HG03521 (cell line): Measurements from ENCODE around the gene SMAD2.

Experiments used
- ATAC-seq: cut with Tn5 transposase; IDR thresholded peaks from one replicate; pipeline ENCODE4 v1.9.1; 2021; ENCODE audit warnings: mild to moderate bottlenecking, moderate library complexity; ENCODE audit not compliant: unreplicated experiment

The SMAD2 gene

GRCh38 chr18:47932603-47933002 is 2.1 kb upstream of the SMAD2 start:
- no peak for ATAC-seq

- ATAC-seq: no peak
Measured at GRCh38 chr18:47932190-47932589, 1.7 kb upstream of the SMAD2 start.

GRCh38 chr18:47931718-47932103 is 1.3 kb upstream of the SMAD2 start:
- no peak for ATAC-seq

- ATAC-seq: peak; percentile 81
Measured at GRCh38 chr18:47930931-47931717, 665 bp upstream of the SMAD2 start.

- no peak for ATAC-seq
Measured at GRCh38 chr18:47929681-47930198, 719 bp downstream of the SMAD2 start.

GRCh38 chr18:47928466-47928865 is 2.0 kb downstream of the SMAD2 start:
- ATAC-seq: no peak

- ATAC-seq: no peak
Measured at GRCh38 chr18:47926101-47926850, 4.2 kb downstream of the SMAD2 start.

- no peak for ATAC-seq
Measured at GRCh38 chr18:47919916-47920315, 10.5 kb downstream of the SMAD2 start.

- ATAC-seq: no peak
Measured at GRCh38 chr18:47917923-47918610, 12.4 kb downstream of the SMAD2 start.

- ATAC-seq: no peak
Measured at GRCh38 chr18:47915930-47916329, 14.5 kb downstream of the SMAD2 start.

- no peak for ATAC-seq
Measured at GRCh38 chr18:47915229-47915628, 15.2 kb downstream of the SMAD2 start.

- ATAC-seq: no peak
Measured at GRCh38 chr18:47912794-47913585, 17.5 kb downstream of the SMAD2 start.

- no peak for ATAC-seq
Measured at GRCh38 chr18:47912343-47912742, 18.1 kb downstream of the SMAD2 start.

- no peak for ATAC-seq
Measured at GRCh38 chr18:47911877-47912276, 18.6 kb downstream of the SMAD2 start.

- ATAC-seq: no peak
Measured at GRCh38 chr18:47909484-47909883, 21.0 kb downstream of the SMAD2 start.

- ATAC-seq: no peak
Measured at GRCh38 chr18:47908592-47908991, 21.9 kb downstream of the SMAD2 start.

GRCh38 chr18:47906408-47906807 is 24.1 kb downstream of the SMAD2 start:
- no peak for ATAC-seq

GRCh38 chr18:47903809-47904208 is 26.6 kb downstream of the SMAD2 start:
- ATAC-seq: no peak

- ATAC-seq: peak; percentile 67
Measured at GRCh38 chr18:47901624-47902362, 28.7 kb downstream of the SMAD2 start.
